HEK293 (cell line): ENCODE data around the gene GPR35.

ENCODE experiments used
- CTCF ChIA-PET: fragments of 350-600 bp; formaldehyde crosslinking; extraction: SDS; loops from one replicate; lab custom pipeline; 2021; ENCODE audit warnings: antibody characterized with exemption; lab: Yijun Ruan, JAX
- POLR2A ChIA-PET: fragments of 300-600 bp; formaldehyde crosslinking; extraction: SDS; loops from one replicate; lab custom pipeline; 2020; ENCODE audit warnings: antibody characterized with exemption, inconsistent platforms; lab: Yijun Ruan, JAX
- H3K27ac ChIP-seq: fragments of 200-500 bp; sonication (Bioruptor generic); 2 replicates; pipeline ENCODE4 v1.5.1; 2014; ENCODE audit warnings: low read depth, low read length, control low read depth, inconsistent platforms; ENCODE audit errors: extremely low read depth
- H3K36me3 ChIP-seq, 2 experiments: fragments of 200-500 bp in 1 of 2; sonication (Bioruptor generic) in 1 of 2; 1 replicate in 1 of 2; 2 replicates in 1 of 2; pipeline ENCODE4 v1.5.1; 2014 to 2017; ENCODE audit warnings: inconsistent platforms in 2 of 2, low read length in 2 of 2; ENCODE audit not compliant: control insufficient read depth in 2 of 2, insufficient read depth in 1 of 2
- H3K4me1 ChIP-seq: fragments of 200-500 bp; sonication (Bioruptor generic); 2 replicates; pipeline ENCODE4 v1.5.1; 2014; ENCODE audit warnings: mild to moderate bottlenecking, low read length, inconsistent platforms; ENCODE audit not compliant: control insufficient read depth, insufficient read depth
- H3K4me3 ChIP-seq: 2 replicates; pipeline ENCODE4 v1.5.1; 2011; ENCODE audit warnings: low read depth, mild to moderate bottlenecking, control low read depth, low read length, moderate library complexity
- H3K9me3 ChIP-seq: fragments of 200-500 bp; sonication (Bioruptor generic); 2 replicates; pipeline ENCODE4 v1.5.1; 2014; ENCODE audit warnings: low read depth, low read length, inconsistent platforms; ENCODE audit not compliant: control insufficient read depth, insufficient read depth
- GLIS1 ChIP-seq: fragments of 450-650 bp; formaldehyde crosslinking; IDR thresholded peaks from 2 replicates; pipeline ENCODE4 v1.5.1; 2016; ENCODE audit warnings: missing biosample characterization, missing genetic modification characterization
- KLF10 ChIP-seq: fragments of 450-650 bp; IDR thresholded peaks from 2 replicates; pipeline ENCODE4 v1.5.1; 2018; ENCODE audit warnings: missing biosample characterization, mild to moderate bottlenecking, missing genetic modification characterization
- KLF16 ChIP-seq: fragments of 450-650 bp; formaldehyde crosslinking; IDR thresholded peaks from 2 replicates; pipeline ENCODE4 v1.5.1; 2017; ENCODE audit warnings: missing biosample characterization, missing genetic modification characterization
- KLF9 ChIP-seq: fragments of 450-650 bp; formaldehyde crosslinking; IDR thresholded peaks from 2 replicates; pipeline ENCODE4 v1.5.1; 2016; ENCODE audit warnings: missing biosample characterization, missing genetic modification characterization, low read depth
- SETDB1 ChIP-seq: IDR thresholded peaks from one replicate; pipeline ENCODE4 v1.6.1; 2017; ENCODE audit warnings: mild to moderate bottlenecking, low read length, moderate library complexity, mixed read lengths; ENCODE audit not compliant: insufficient read length
- SP7 ChIP-seq: fragments of 450-650 bp; formaldehyde crosslinking; IDR thresholded peaks from 2 replicates; pipeline ENCODE4 v1.5.1; 2016; ENCODE audit warnings: missing biosample characterization, missing genetic modification characterization
- ZBTB10 ChIP-seq: fragments of 450-650 bp; formaldehyde crosslinking; IDR thresholded peaks from 2 replicates; pipeline ENCODE4 v1.5.1; 2016; ENCODE audit warnings: missing biosample characterization, missing genetic modification characterization
- ZBTB44 ChIP-seq: fragments of 450-650 bp; IDR thresholded peaks from 2 replicates; pipeline ENCODE4 v1.5.1; 2018; ENCODE audit warnings: missing biosample characterization, mild to moderate bottlenecking, missing genetic modification characterization
- ZBTB7A ChIP-seq: fragments of 450-650 bp; formaldehyde crosslinking; IDR thresholded peaks from 2 replicates; pipeline ENCODE4 v1.5.1; 2016; ENCODE audit warnings: low read depth, missing biosample characterization, missing genetic modification characterization
- ZIC2 ChIP-seq: fragments of 450-650 bp; formaldehyde crosslinking; IDR thresholded peaks from 2 replicates; pipeline ENCODE4 v1.5.1; 2016; ENCODE audit warnings: missing biosample characterization, missing genetic modification characterization
- ZNF132 ChIP-seq: fragments of 450-650 bp; formaldehyde crosslinking; IDR thresholded peaks from 2 replicates; pipeline ENCODE4 v1.5.1; 2017; ENCODE audit warnings: missing biosample characterization, missing genetic modification characterization, borderline replicate concordance
- ZNF184 ChIP-seq: fragments of 450-650 bp; IDR thresholded peaks from 2 replicates; pipeline ENCODE4 v1.5.1; 2018; ENCODE audit warnings: missing biosample characterization, mild to moderate bottlenecking, missing genetic modification characterization
- ZNF223 ChIP-seq: fragments of 450-650 bp; formaldehyde crosslinking; IDR thresholded peaks from 2 replicates; pipeline ENCODE4 v1.5.1; 2016; ENCODE audit warnings: missing biosample characterization, missing genetic modification characterization
- ZNF26 ChIP-seq: fragments of 450-650 bp; formaldehyde crosslinking; IDR thresholded peaks from 2 replicates; pipeline ENCODE4 v1.5.1; 2016; ENCODE audit warnings: missing biosample characterization, missing genetic modification characterization
- ZNF266 ChIP-seq: fragments of 450-650 bp; formaldehyde crosslinking; IDR thresholded peaks from 2 replicates; pipeline ENCODE4 v1.5.1; 2016; ENCODE audit warnings: missing biosample characterization, missing genetic modification characterization, low read depth
- ZNF302 ChIP-seq: fragments of 450-650 bp; formaldehyde crosslinking; IDR thresholded peaks from 2 replicates; pipeline ENCODE4 v1.5.1; 2016; ENCODE audit warnings: missing biosample characterization, missing genetic modification characterization, low read depth
- ZNF416 ChIP-seq: fragments of 450-650 bp; formaldehyde crosslinking; IDR thresholded peaks from 2 replicates; pipeline ENCODE4 v1.5.1; 2016; ENCODE audit warnings: missing biosample characterization, missing genetic modification characterization
- ZNF501 ChIP-seq: fragments of 450-650 bp; formaldehyde crosslinking; IDR thresholded peaks from 2 replicates; pipeline ENCODE4 v1.5.1; 2016; ENCODE audit warnings: missing biosample characterization, missing genetic modification characterization
- ZNF548 ChIP-seq: fragments of 450-650 bp; formaldehyde crosslinking; IDR thresholded peaks from 2 replicates; pipeline ENCODE4 v1.5.1; 2016; ENCODE audit warnings: missing biosample characterization, missing genetic modification characterization
- ZNF623 ChIP-seq: fragments of 450-650 bp; formaldehyde crosslinking; IDR thresholded peaks from 2 replicates; pipeline ENCODE4 v1.5.1; 2016; ENCODE audit warnings: missing biosample characterization, missing genetic modification characterization
- ZNF76 ChIP-seq: fragments of 450-650 bp; formaldehyde crosslinking; IDR thresholded peaks from 2 replicates; pipeline ENCODE4; 2016; ENCODE audit warnings: low read depth, missing biosample characterization, missing genetic modification characterization, borderline replicate concordance
- ZNF785 ChIP-seq: fragments of 450-650 bp; formaldehyde crosslinking; IDR thresholded peaks from 2 replicates; pipeline ENCODE4 v1.5.1; 2016; ENCODE audit warnings: missing biosample characterization, missing genetic modification characterization
- TF ChIP-seq, protein P1 (sequence below): fragments of 450-650 bp; formaldehyde crosslinking; IDR thresholded peaks from 2 replicates; pipeline ENCODE4 v1.5.1; 2016; ENCODE audit warnings: missing biosample characterization, missing genetic modification characterization
- TF ChIP-seq, protein P2 (sequence below): fragments of 450-650 bp; formaldehyde crosslinking; IDR thresholded peaks from 2 replicates; pipeline ENCODE4 v1.5.1; 2016; ENCODE audit warnings: missing biosample characterization, missing genetic modification characterization
- TF ChIP-seq, protein P3 (sequence below): fragments of 450-650 bp; formaldehyde crosslinking; IDR thresholded peaks from 2 replicates; pipeline ENCODE4 v1.5.1; 2017; ENCODE audit warnings: missing biosample characterization, mild to moderate bottlenecking, missing genetic modification characterization, moderate library complexity

GPR35 gene

DNA sequence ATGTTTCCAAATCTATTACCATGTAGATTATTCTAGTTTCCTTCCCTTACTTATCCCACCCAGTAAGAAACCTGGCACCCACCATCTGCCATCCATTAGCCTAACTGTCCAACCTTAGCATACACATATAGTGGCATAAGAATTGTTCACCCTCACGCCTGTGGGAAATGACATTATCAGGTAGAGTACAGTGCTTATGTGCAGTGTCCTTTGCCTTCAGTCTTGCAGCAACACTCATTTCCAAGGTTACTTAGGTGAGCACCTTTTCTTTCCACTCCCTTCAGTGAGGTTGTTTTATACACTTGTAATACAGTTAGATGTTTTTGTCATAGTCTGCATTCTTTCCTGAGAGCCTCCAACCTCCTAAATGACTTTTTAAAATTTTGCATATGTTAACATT is 39.3 kb downstream of the GPR35 start:
- no peaks in the 10 kb centered on the region for H3K36me3 ChIP-seq
- H3K9me3 ChIP-seq: no peaks in the 10 kb centered on the region
- H3K4me3 ChIP-seq: no peak overlapping the region
- ChIA-PET CTCF (no interaction called here), POLR2A (no interaction called here)
- no peak overlapping the region for H3K27ac ChIP-seq
- no peaks in the 10 kb centered on the region for H3K4me1 ChIP-seq
- TF ChIP-seq SETDB1 (peak; percentile 67), ZNF302 (tag by site-specific recombination) (no peak), ZNF501 (no peak), KLF16 (tag by site-specific recombination) (no peak), ZNF416 (no peak)
- TF ChIP-seq, protein P1, sequence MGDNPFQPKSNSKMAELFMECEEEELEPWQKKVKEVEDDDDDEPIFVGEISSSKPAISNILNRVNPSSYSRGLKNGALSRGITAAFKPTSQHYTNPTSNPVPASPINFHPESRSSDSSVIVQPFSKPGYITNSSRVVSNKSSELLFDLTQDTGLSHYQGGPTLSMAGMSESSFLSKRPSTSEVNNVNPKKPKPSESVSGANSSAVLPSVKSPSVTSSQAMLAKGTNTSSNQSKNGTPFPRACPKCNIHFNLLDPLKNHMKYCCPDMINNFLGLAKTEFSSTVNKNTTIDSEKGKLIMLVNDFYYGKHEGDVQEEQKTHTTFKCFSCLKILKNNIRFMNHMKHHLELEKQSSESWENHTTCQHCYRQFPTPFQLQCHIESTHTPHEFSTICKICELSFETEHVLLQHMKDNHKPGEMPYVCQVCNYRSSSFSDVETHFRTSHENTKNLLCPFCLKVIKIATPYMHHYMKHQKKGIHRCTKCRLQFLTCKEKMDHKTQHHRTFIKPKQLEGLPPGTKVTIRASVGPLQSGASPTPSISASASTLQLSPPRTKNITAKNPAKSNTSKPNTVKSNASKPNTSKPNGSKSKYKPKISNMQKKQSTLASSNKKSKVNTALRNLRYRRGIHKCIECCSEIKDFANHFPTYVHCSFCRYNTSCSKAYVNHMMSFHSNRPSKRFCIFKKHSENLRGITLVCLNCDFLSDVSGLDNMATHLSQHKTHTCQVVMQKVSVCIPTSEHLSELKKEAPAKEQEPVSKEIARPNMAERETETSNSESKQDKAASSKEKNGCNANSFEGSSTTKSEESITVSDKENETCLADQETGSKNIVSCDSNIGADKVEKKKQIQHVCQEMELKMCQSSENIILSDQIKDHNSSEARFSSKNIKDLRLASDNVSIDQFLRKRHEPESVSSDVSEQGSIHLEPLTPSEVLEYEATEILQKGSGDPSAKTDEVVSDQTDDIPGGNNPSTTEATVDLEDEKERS: no peak

DNA sequence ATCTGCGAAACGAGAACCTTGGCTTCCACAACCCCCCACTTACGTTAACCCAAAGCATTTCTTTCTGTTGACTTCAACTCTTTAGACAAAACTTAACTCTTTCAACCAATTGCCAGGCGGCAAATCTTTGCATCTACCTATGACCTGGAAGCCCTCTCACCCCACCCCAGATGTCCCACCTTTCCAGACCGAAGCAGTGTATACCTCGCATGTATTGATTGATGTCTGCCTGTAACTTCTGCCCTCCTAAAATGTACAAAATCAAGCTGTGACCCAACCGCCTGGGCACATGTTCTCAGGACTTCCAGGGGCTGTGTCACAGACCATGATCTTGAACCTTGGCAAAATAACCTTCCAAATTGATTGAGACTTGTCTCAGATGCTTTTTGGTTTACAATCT is 45.1 kb downstream of the GPR35 start:
- no peak overlapping the region for H3K27ac ChIP-seq
- H3K4me3 ChIP-seq: no peak overlapping the region
- no peaks in the 10 kb centered on the region for H3K4me1 ChIP-seq
- no peaks in the 10 kb centered on the region for H3K9me3 ChIP-seq
- no peak for TF ChIP-seq KLF16 (tag by site-specific recombination)
- no peak for TF ChIP-seq ZNF76
- TF ChIP-seq SP7 (tag by site-specific recombination): no peak
- TF ChIP-seq ZNF266: no peak
- no peak for TF ChIP-seq KLF9 (tag by site-specific recombination)
- no peak for TF ChIP-seq ZNF623
- TF ChIP-seq ZNF548 (tag by site-specific recombination): no peak
- no peak for TF ChIP-seq ZNF223 (tag by site-specific recombination)
- no peak for TF ChIP-seq KLF10 (tag by site-specific recombination)
- TF ChIP-seq ZBTB7A (tag by site-specific recombination): no peak
- TF ChIP-seq, protein P2, sequence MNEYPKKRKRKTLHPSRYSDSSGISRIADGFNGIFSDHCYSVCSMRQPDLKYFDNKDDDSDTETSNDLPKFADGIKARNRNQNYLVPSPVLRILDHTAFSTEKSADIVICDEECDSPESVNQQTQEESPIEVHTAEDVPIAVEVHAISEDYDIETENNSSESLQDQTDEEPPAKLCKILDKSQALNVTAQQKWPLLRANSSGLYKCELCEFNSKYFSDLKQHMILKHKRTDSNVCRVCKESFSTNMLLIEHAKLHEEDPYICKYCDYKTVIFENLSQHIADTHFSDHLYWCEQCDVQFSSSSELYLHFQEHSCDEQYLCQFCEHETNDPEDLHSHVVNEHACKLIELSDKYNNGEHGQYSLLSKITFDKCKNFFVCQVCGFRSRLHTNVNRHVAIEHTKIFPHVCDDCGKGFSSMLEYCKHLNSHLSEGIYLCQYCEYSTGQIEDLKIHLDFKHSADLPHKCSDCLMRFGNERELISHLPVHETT (tag by site-specific recombination): no peak
- TF ChIP-seq ZNF785 (tag by site-specific recombination): no peak
- TF ChIP-seq ZNF26 (tag by site-specific recombination): no peak
- TF ChIP-seq GLIS1 (tag by site-specific recombination): no peak
- TF ChIP-seq, protein P3, sequence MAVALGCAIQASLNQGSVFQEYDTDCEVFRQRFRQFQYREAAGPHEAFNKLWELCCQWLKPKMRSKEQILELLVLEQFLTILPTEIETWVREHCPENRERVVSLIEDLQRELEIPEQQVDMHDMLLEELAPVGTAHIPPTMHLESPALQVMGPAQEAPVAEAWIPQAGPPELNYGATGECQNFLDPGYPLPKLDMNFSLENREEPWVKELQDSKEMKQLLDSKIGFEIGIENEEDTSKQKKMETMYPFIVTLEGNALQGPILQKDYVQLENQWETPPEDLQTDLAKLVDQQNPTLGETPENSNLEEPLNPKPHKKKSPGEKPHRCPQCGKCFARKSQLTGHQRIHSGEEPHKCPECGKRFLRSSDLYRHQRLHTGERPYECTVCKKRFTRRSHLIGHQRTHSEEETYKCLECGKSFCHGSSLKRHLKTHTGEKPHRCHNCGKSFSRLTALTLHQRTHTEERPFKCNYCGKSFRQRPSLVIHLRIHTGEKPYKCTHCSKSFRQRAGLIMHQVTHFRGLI (tag by site-specific recombination): no peak
- no peak for TF ChIP-seq ZBTB10 (tag by site-specific recombination)
- TF ChIP-seq ZBTB44 (tag by site-specific recombination): no peak
- no peak for TF ChIP-seq ZIC2
- TF ChIP-seq ZNF132 (tag by site-specific recombination): no peak
- no peak for TF ChIP-seq ZNF184 (tag by site-specific recombination)
- no peaks in the 10 kb centered on the region for H3K36me3 ChIP-seq
- ChIA-PET CTCF (interaction anchor here (1.0 to 1.2 kb wide), 2 partner anchors 170 to 179 kb away, joined by 3 to 4 read pairs; no protein-coding TSS in a partner anchor), POLR2A (no interaction called here)
